HFF-Myc (cell line): ENCODE results near the gene CRYBG2.

ENCODE experiments used
- DNase-seq: peaks from one replicate; pipeline ENCODE4 v3.0.0-alpha.2; 2011; ENCODE audit warnings: low read depth; ENCODE audit errors: extremely low read depth
- H3K4me3 ChIP-seq: replicated peaks from 2 replicates; pipeline ENCODE4 v1.5.1; 2011; ENCODE audit warnings: low read depth, mild to moderate bottlenecking, control low read depth, low read length
- TF ChIP-seq, protein P1 (sequence below): IDR thresholded peaks from 2 replicates; pipeline ENCODE4 v1.5.1; 2012; ENCODE audit warnings: mild to moderate bottlenecking, low read depth, low read length, control low read depth; ENCODE audit errors: missing control alignments

The CRYBG2 gene

DNA sequence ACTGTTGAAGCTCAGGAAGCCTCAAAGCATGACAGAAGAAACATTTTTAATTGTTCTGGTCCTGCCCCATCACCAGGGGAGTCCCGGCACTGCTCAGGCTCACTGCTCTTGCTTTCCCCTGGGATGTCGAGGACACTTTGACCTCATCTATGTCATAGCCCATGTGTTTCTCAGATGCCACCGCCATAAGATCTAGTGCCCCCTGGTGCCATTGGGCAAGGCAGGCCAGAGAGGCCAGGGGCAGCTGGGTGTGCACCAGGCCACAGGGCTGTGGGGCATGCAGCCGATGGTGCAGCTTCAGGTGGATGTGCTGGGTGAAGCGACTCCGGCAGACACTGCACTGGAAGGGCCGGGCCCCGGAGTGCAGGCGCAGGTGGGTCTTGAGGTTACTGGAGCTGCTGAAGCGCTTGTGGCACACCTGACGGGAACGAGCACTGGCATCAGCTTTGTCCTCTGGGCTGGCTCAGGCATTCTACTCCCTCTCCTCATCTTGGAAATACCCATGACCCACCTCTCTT is 7.7 kb upstream of the CRYBG2 start:
- no peak overlapping the region for H3K4me3 ChIP-seq
- TF ChIP-seq, protein P1, sequence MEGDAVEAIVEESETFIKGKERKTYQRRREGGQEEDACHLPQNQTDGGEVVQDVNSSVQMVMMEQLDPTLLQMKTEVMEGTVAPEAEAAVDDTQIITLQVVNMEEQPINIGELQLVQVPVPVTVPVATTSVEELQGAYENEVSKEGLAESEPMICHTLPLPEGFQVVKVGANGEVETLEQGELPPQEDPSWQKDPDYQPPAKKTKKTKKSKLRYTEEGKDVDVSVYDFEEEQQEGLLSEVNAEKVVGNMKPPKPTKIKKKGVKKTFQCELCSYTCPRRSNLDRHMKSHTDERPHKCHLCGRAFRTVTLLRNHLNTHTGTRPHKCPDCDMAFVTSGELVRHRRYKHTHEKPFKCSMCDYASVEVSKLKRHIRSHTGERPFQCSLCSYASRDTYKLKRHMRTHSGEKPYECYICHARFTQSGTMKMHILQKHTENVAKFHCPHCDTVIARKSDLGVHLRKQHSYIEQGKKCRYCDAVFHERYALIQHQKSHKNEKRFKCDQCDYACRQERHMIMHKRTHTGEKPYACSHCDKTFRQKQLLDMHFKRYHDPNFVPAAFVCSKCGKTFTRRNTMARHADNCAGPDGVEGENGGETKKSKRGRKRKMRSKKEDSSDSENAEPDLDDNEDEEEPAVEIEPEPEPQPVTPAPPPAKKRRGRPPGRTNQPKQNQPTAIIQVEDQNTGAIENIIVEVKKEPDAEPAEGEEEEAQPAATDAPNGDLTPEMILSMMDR, result no peak
- no peak for DNase-seq

DNA sequence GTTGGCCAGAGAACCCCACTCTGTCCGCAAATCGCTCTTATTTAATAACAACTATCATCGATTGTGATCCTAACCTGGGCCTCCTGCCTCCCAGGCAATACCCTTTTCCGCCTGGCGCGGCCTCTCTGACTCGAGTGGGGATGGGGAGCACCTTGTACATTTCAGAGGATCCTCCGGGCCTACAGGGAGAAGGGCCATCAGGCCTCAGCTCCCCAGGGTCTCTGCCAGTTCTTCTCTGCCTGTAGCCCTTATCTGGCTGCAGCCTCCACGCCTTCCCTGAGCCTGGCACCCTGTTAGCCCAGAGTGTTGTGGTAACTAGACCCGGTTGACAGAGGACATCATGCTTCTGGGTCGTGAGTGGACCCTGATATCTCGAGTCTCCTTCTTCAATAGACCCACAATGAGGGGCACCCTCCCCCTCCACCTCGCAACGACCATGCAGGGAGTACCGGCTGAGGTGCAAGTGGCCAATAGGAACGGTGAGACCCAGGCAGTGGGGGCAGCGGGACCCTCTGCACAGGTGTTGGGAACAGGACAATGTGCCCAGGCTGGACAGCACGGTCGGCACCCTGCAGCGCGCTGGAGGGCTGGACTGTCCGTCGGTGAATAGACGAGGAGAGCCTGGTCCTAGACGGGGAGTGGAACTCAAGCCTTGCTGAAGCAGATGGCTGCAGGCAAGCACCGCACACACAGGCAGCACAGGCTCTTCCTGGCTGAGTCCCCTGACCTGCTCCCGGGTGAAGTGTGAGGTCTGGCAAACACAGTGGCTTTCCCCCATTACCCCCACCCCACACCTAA is 7.1 kb upstream of the CRYBG2 start:
- DNase-seq, result no peak
- TF ChIP-seq, protein P1, result no peak
- no peak overlapping the region for H3K4me3 ChIP-seq

DNA sequence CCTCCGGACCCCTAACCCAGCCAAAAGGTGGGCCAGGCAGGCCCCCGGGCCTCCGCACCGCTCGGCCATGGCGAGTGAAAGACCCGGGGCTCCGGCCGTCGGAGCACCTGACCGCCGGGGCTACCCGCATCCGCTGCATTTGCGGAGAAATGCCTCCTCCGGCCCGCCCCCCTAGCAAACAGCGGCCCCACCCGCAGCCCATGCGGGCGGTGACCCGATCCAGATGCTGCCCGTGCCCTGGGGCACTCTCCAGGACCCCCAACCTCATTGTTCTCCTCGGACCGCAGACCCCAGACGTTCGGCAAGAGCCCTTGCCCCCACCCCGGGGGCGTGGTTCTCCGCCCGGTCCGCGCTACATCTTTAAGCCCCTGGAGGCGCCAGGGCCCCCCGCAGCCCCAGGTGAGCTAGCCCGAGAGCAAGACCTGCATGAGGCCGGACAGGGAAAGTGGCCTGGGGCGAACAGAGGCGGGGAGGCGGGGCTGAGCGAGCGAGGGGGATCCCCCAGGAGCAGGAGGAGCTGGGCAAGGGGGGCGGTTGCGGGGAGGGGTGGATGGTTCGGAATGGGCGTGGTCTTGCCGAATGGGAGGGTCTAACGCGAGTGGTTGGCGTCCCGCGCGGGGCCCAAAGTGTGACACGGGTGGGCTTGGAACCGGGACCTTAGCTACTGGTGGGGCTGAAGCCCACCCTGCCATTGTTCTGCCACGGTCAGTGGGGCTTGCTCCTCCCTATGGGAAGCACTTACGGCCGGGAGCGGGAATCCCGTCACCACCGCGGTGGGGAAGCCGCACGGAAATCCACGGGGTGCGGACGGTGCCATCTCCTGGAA is 6.3 kb upstream of the CRYBG2 start:
- no peak for DNase-seq
- H3K4me3 ChIP-seq, result no peak overlapping the region
- TF ChIP-seq, protein P1, result no peak

DNA sequence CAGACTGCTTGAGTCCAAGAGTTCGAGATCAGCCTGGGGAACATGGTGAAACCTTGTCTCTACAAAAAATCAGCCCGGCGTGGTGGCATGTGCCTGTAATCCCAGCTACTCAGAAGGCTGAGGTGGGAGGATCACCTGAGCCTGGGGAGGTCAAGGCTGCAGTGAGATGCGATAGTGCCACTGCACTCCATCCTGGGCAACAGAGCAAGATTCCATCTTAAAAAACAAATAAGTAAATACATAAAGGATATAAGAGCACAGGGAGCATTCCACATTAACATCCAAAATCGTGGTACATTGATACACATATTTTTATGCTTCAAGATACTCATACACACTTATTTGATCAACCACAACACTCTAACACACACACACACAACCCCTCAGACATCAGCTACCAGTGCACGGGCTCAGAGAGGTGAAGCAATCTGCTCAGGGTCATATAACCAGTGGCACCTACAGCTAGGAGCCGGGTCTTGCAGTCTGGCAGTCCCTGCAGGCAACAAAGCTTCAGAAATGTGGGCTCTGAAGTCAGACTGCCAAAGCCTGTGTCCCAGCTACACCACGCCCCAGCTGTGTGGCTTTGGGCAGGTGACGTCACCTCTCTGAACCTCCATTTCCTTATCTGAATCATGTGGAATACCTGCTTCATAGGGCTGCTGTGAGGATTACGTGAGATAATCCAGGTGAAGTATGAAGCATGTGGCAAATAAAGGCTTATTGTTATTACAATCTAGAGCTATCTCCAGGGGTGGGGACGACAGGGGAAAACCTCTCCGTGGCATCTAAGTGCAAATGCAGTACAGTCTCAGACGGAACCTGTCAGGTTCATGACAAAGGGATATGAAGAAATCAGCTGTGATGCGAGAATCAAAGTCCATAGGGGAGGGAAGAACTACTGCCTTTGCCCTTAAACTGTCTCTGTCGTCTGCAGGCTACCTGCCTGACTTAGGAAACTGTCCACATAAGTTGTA is 4.8 kb upstream of the CRYBG2 start:
- H3K4me3 ChIP-seq, result no peak overlapping the region
- DNase-seq, result no peak
- TF ChIP-seq, protein P1, result no peak

DNA sequence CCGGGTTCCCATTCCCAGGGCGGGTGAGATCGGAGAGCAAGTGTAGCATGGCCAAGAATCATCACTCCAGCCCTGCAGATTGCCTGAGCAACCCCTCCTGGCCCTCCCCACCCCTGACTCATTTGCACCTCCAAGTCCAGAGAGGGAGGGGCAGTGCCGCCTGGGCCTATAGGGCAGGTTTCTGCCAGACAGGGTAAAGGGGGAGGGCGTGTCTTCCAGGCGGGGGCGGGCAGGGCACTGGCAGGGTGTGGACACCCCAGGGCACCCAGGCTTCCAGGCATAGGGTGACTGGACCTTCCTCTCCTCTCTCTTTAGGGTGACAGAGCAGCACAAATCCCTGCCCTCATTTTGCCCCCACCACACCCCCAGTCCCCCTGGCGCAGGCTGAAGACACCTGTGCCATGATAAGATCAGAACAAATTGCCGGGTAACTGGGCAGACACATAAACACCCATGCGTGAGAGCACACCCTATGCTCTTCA is 3.2 kb upstream of the CRYBG2 start:
- H3K4me3 ChIP-seq, result no peak overlapping the region
- DNase-seq, result no peak
- TF ChIP-seq, protein P1, result no peak

DNA sequence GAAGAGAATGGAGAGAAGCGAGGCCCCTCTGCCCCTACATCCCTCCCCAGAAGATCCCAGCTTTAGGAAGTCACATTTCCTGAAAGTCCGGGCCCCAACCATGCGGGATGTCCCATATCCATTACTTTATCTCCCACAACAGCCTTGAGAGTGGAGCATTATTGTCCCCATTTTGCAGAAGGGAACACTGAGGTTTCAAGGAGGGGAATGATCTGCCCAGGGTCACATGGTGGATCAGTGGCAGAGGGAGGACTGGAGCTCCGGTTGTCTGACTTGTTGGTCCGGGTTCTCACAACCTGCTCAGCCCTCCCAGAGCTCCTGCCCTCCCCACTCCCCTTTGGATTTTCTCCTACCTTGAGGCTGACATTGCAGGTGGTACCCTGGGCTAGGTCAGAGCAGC is 2.2 kb upstream of the CRYBG2 start:
- no peak overlapping the region for H3K4me3 ChIP-seq
- TF ChIP-seq, protein P1, result no peak
- DNase-seq, result no peak
